HG02678 (cell line): ENCODE results near the gene CC2D2A.

Experiments used
- ATAC-seq: cut with Tn5 transposase; IDR thresholded peaks from one replicate; pipeline ENCODE4 v1.9.1; 2021; ENCODE audit warnings: mild to moderate bottlenecking, moderate library complexity; ENCODE audit not compliant: unreplicated experiment

Gene CC2D2A

DNA sequence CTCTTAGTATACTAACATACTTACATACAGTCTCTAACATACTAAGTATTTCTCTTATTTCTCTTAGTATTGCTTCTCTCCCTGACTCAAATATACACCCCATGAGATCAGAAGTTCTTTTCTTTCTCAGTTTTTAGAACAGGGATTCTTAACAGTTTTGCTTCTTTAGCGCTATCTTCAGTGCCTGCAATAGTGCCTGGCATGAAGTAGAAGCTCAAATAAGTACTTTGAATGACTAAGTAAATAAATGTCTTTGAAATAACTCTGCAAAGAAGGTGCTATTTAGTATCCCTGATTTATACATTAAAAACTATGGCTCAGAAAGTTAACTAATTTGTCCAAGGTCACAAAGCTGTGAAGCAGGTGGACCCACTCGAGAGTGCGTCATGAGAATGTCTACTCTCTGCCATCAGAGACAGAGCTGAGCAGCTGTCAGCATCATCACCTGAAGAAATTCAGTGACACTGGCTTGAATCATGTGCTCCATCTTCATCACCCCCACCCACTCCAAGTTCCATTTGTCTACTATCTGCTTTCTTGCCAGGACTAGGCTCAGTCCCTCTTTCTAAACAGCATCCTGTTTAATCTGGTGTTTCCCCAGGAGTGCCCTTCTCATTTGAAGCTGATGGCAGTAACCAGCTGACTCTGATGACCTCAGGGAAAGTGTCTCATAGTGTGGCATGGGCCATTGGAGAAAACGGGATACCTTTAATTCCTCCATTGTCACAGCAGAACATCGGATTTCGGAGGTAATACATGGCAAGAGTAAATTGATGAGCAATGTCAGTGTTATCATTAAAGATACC lies 83.1 kb downstream of the CC2D2A start:
- no peak for ATAC-seq

DNA sequence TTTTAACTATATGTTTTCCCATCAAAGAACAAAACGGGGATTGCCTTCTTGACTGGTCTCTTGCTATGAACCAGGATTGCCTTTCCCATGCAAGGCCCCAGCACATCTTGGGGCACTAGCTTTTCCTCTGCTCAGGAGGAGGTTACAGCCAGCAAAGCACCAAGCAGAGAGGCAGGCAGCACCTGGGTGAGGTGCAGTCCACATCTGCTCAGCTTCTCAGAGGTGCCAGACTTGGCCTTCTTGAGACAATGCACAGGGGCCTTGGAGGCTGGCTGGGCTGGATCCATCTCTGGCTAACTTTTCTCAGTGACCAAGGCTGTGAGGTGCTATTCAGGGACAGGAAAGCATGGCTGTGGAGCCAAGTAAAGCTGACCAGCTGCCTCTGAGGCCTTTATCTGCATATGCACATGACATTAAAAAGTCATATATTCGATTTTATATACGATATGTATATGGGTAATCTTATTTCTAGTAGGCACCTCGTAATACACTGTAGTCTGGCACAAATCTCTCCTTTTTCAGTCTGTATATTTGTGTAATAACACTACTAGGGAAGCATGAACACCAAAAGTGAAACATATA lies 86.9 kb downstream of the CC2D2A start:
- no peak for ATAC-seq

DNA sequence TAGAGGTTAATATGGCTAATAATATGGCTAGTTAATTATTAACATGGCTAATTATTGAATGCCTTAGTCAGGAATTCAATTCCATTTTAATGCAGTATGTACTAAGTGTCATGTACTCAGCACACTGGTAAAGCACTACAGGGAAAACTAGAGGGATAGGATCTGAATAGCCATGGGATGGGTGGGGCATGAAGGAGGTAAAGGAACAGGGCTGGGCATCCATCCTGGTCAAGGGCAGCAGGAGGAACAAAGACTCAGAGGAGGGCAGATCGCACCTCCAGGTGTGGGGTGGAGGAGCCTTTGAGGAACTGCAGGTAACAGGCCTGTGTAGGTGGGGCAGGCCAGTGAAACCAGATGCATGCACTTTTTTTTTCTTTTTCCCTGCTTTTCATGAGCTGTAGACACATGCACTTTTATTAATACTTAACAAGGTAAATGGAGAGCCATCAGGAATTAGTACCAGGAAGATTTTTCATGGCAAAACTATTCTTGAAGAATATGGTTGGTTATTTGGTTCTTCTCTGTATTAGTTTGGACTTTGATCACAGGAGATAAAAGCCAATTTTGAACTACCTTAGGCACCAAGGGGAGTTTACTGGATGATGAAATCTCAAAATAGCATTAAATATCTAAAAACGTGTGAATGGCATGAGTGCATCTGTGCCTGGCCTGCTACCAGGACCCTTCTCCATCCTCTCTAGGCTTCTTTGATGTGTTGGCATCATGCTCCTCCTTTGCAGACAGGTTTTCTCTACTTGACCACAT lies 88.3 kb downstream of the CC2D2A start:
- no peak for ATAC-seq

DNA sequence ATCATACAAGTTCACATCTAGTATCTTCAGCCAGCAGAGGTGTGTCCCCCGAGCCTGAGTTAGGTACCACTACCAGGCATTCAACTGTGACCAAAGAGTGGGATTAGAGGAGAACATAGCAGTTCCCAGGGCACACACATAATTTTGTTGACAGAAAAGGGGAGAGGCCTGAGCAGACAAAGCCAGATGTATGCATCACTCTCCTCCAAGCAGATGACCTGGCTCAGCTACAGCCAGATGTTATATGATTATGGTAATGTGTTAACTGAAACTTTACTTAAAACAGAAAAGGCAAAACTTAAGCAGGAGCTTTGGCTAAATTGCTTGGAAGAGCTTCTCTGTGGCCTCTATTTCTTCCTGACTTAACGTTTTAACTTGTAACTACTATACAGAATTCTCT lies 88.9 kb downstream of the CC2D2A start:
- no peak for ATAC-seq

DNA sequence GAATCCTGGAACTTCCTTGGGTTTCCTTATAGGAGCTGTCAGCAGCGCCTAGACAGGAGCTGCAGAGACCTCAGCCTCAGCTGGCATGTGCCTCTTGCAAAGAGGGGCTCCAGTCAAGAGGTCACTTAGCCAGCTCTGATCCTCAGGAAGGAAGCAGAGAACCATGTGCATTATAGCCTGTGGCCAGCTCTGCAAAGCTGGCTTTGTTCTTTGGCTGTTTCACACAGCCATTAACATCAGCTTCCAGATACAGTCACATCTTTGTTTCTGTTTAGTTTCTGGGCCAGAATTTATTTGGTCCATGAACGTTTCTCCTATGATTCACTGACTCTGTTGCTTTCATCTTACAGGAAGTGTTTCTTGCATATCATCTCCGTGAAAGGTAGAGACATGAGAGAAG lies 92.4 kb downstream of the CC2D2A start:
- ATAC-seq = no peak

DNA sequence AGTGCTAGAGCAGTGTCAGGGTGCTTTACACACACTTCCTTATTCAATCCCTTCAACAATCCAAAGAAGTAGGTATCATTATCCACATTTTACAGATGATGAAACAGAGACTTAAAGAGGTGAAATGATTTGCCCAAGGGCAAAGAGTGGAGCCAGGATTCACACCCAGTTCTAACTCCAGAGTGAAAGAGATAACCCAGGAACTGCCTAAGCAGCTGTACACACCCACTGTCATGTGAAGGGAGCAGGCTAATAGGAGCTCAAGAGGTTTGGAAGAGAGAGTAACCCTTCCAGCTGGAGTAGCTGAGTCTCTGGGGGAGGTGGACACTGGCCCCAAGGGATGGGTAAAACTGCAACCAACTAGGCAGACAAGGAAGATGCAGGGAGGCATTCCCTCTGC lies 92.9 kb downstream of the CC2D2A start:
- no peak for ATAC-seq

DNA sequence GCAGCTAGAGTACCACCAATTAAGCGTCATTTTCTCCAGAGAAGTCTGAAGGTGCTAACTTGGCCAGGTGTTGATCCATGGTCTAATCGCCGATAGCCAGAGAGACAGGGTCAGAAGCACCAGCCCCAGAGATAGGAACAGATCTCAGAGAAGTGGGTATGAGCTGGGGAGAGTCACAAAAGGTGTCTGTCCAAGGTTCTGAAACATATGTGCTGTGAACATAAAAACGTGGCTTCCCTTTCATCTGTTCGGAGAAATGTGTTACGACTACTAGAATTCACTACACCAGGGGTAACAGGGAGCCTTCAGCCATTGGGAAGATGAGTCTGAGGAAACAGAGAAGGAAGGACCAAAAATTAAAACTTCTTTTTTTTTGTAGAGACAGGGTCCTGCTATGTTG lies 94.2 kb downstream of the CC2D2A start:
- no peak for ATAC-seq

DNA sequence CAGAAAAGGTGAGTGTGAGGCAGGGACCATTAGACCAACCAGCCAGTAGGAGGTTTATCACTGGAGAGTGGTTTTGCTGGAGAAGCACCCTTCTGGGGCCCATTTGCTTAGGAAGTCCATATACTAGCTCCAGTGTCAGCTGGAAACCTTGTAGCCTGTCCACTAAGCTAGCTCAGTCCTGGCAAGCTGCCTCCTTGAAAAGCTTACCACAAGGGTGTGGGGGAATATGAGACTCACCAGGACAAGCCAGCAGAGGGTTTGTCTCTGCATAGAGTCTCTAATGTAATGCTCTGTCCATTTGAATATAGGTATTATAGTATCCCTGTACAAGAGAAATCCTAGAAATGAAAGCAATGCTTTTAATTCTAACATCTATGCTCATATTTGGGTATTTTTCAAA lies 99.1 kb downstream of the CC2D2A start:
- ATAC-seq = no peak

DNA sequence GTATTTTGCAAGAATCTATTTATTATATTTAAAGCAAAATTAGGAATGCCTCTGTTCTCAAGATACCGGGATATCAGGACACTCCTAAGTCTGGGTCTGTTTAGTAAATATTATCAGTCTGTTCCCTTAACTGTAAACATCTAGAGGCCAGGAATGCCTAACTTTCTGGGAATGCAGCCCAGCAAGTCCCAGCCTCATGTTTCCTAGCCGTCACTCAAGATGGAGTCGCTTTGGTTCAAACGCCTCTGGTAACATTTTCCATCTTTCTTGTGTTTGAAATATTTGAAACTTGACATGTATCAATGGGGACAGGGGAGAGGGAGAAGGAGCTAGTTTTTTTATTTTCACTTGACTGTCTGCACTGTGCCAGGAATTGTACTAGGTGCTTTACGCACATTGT lies 100.1 kb downstream of the CC2D2A start:
- no peak for ATAC-seq

DNA sequence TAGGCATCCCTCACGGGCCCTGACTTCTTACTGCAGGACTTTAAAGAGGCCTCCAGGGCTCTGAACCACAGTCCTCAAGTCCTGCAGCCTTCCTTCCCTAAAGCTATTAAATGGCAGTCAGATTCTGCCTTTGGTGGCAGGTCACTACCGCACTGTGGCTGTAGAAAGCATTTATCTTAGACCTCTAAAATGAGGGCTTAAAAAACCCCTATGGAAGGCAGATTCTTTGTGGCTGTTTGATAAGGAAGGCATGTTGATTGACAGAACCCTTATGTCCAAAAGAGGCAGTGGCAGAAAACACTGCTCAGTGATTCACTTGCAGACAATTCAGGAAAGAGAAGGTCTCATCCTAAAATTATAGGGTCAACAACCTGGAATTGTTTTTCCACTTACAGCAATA lies 106.3 kb downstream of the CC2D2A start:
- no peak for ATAC-seq

DNA sequence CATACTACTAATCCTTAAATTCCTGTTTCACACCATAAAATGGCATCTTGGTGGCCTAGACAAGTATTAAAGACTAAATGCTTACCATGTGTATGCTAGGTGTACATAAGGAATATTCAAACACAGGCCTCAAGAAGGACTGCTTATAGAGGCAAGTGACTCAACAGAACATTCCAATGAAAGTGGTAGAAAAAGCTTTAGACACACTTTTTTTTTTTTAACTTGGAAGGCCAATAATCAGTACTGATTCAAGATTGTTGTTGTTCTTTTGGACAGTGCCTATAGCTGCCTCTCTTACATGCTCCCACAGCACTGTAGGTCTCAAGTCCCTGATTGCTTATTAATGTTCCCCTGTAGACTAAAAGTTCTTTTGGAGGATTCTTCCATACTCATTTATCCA lies 107.8 kb downstream of the CC2D2A start:
- no peak for ATAC-seq

DNA sequence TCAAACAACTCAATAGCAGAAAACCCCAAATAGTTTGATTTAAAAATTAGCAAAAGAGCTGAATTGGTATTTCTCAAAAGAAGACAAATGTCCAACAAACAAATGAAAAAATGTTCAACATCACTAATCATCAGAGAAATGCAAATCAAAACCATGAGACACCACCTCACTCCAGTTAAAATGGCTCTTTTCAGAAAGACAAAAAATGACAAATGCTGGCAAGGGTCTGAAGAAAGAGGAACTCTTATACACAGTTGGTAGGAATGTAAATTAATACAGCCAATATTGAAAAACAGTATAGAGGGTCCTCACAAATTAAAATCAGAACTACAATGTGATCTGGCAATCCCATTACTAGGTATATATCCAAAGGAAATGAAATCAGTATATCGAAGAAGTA lies 115.1 kb downstream of the CC2D2A start:
- ATAC-seq = no peak

DNA sequence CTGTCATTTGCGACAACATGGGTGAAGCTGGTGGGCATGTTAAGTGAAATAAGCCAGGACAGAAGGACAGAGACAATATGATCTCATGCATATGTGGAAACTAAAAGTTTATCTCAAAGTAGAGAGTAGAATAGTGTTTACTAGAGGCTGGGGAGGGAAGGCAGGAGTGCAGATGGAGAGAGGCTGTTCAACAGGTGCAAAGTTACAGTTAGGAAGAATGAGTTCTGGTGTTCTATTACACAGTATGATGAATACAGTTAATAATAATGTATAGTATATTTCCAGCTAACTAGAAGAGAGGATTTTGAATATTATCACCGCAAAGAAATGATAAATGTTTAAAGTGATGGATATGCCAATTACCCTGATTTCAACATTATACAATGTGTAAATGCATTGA lies 115.6 kb downstream of the CC2D2A start:
- ATAC-seq = no peak

DNA sequence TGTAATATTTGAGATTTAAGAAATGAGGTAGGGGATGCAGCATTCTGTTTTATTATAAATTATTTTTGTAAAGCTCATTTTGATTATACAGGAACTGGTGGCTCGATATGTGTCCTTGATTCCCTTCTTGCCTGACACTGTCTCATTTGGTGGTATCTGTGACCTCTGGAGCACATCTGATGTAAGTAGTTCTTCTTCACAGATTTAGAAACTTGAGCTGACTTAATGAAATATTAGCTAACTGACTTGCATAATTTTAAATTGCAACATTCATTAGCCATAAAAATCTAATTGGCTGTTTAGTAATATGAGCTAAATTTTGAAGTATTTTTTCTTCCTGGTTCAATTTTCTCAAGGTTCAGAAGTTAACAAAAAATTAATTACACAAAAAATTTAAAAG lies 116.4 kb downstream of the CC2D2A start:
- ATAC-seq = no peak

DNA sequence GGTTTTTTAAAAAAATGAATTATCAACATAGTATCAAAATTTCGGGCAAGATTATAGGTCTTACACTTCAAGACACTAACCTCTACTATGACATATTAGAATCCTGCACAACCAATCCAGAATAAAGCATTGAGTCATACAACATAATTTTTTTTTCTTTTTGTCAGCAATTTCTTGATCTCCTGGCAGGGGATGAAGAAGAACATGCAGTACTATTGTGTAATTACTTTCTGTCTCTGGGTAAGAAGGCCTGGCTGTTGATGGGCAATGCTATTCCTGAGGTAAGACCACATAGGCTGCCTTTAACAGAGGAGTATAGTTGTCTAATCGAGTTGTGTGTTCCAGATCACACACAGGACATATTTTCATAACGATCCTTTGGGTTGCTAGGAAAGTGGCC lies 118.0 kb downstream of the CC2D2A start:
- ATAC-seq = no peak

DNA sequence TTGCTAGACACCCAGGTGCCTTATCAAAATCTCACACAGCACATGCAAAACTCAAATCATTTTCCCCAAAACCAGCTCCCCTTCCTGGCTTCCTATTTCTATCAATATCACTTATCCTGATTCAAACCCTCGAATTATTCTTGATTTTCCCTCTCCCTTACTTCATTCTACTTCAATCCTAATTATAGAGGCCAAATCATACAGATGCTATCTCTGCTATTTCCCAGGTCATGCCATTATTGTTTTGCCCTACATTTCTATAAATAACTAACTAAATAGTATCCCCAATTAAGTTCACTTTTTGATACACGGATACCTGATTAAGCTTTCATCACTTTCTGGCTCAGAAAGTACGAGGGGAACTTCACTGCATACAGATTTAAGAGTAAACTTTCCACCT lies 123.1 kb downstream of the CC2D2A start:
- no peak for ATAC-seq

DNA sequence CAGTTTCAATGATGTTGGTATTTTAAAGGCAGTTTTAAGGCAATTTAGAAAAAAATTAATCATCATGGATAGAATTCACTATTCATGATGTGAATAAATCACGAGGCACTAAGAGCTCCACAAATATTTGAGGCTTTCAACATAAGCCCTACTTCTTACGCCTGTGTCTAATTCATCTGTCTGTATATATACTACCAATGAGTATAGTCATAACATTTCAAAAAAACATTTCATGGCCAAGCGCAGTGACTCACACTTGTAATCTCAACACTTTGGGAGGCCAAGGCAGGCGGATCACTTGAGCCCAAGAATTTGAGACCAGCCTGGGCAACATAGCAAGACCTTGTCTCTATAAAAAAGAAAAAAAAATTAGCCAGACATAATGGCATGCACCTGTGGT lies 129.0 kb downstream of the CC2D2A start:
- ATAC-seq = no peak

DNA sequence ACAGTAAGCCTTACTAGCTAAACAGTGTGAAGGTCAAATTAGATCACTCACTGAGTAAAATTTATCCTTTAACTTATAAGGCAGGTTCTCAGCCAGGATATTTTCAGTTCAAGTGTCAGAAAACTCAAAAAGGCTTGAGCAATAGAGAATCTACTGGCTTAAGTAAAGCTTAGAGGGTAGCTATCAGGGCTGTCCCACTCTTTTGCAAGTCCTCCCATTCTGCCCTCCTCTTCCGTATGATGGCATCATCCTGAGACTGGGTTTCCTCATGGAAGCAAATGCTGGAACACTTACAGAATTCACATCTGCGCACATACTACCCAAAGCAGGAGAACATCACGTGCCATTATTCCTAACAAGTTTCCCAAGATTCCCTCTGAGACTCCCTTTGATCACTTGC lies 130.5 kb downstream of the CC2D2A start:
- no peak for ATAC-seq

DNA sequence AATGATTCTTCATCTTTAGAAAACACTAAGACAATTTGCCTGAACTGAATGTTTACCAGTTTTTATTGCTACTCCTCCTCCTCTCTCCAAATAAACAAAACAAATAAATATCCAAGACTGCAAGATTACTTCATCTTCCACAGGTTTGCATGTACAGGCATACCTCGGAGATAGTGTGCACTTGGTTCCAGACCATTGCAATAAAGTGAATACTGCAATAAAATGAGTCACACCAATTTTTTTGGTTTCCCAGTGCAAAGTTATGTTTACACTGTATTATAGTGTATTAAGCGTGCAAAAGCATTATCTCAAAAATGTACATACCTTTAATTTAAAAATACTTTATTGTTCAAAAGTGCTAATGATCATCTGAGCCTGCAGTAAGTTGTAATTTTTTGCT lies 132.2 kb downstream of the CC2D2A start:
- ATAC-seq = no peak

DNA sequence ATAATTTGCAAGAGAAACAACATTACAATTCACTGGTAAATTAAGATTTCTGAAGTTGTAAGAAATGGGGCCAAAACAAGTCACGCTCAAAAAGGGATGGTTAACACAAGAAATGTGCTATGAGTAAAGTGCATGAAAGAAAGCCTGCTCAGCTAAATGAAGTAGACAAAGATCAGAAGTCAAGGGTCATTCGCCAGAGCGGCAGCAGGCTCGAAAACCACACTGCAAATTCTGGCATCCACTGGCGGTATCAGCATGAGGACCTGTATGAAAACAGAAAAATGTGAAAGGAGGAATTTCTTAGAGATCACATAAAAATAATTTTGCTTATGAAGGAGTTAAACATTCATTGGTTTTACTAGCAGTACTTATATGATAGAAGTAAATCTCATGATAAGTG lies 135.9 kb downstream of the CC2D2A start:
- no peak for ATAC-seq

DNA sequence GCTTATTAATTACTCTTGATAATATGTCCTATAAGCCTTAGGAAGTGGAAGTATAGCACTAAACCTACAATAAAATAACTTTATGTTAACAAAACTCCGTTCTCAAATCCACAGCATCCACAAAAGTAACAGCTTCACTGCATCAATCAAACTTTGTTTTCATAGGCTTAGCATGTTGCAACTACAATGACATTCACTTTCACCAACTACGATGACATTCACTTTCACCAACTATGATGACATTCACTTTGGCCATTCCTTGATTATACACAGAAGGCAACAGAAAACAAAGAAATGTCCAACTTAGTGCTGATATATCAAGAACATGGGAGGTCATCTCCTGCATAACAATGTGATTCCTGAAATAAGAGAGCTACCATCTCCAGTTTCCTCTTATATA lies 141.2 kb downstream of the CC2D2A start:
- ATAC-seq = no peak

DNA sequence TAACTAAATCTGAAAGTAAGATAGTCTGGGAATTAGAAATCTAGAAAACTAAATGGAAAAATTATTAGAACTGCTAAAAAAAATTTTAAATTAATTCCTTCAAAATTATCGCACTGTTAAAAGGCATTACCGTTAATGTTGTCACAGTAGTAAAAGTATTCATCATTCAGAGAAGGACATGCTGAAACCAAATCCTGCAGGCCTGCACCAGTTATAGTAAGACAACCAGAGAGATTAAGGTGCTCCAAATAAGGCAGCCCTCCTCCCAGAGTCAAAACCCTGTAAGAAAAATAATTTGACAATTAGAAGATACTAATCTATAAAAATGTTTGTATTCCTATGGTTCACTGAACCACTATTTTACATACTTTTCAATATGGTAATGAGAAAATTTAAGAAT lies 142.5 kb downstream of the CC2D2A start:
- no peak for ATAC-seq
